HG03432 (cell line): Measurements from ENCODE around the gene FAM241A.
"Not testable (repeated sequence)": the region's sequence is repeated elsewhere in the genome, so short reads cannot be mapped to it uniquely, and the experiment has no call there.

Source experiments
- ATAC-seq: cut with Tn5 transposase; IDR thresholded peaks from one replicate; pipeline ENCODE4 v1.9.1; 2021; ENCODE audit warnings: mild to moderate bottlenecking, moderate library complexity; ENCODE audit not compliant: unreplicated experiment

Gene FAM241A

DNA sequence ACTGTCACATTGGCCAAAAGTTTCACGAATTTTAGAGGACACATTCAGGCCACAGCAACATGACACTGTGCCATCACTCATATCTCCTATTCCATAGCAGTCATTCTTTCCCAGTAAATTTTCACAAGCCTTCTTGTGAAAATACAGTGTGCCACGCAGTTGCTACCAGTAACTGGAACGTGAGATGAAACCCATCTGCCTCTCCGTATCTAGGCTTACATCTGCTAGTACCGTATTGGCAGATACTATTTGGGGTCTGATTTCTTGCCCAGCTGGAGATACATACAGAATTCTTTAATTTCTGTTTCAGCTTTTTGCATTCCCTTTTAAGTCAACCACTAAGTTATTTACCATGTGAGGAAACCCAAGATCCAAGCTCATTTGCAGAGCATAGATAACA lies 8.7 kb upstream of the FAM241A start:
- no peak for ATAC-seq

- ATAC-seq, result no peak
Observed at GRCh38 chr4:112138538-112138937, 6.7 kb upstream of the FAM241A start.

DNA sequence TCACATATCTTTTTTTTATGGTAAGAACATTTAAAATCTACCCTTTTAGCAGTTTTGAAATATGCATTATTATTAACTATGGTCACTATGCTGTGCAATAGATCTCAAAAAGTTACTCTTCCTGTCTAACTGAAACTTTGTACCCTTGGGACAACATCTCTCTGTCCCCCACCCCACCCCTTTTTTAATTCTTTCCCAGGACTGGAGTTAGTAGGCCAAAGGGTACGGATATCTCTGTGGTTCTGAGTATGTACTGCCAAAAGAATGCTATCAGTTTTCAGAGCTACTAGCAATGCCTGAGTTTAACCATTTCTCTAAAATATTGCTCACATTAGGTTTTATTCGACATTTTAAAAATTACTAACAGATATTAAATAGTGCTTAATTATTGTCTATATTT lies 4.7 kb upstream of the FAM241A start:
- no peak for ATAC-seq

GRCh38 chr4:112141366-112142138 lies 3.7 kb upstream of the FAM241A start:
- ATAC-seq, result no peak

GRCh38 chr4:112142182-112142581 lies 3.1 kb upstream of the FAM241A start:
- no peak for ATAC-seq

DNA sequence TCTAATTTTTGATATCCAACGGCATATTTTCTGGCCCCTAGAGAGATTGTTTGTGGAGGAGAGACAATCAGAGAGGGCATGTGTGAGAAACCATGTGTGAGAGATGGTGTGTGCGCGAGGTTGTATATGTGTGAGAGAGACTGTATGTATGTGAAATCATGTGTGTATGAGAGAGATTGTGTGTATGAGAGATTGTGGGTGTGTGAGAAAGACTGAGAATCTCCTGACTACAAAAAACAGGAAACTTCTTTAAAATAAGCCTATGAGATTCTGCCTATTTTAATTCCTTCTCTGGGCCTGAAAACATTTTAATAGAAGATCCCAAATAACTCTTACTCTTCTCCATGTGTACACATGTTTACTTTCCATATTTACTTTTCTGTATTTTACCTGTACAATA lies 1.5 kb upstream of the FAM241A start:
- ATAC-seq, result no peak

DNA sequence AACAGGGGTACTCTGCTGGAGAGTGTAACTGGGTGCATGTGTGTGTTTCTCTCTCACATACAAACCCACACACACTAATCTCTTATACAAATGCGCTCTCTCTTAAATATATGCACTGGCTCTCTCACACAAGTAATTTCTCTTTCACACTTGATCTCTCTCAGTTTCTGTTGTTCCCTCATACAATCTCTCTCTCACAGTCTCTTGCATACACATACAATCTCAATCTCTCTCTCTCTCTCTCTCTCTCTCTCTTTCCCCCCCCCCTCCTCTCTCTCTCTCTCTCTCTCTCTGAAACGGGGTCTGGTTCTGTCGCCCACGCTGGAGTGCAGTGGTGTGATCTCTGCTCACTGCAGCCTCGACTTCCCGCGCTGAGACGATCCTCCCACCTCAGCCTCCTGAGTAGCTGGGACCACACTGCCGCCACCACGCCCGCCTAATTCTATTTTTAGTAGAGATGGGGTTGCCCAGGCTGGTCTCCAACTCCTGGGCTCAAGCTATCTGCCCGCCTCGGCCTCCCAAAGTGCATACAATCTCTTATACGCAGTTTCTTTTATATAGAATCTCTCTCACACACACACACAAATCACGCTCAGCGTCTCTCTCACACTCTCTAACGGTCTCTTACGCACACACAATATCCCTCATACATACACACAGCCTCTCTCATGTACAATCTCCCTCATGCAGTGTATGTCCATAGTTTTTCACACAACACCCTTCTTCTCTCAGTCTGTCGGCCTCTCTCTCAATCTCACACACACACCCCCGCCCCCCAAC lies 518 bp upstream of the FAM241A start:
- ATAC-seq, result no peak

GRCh38 chr4:112145790-112146501 lies 692 bp downstream of the FAM241A start:
- peak; percentile 56 for ATAC-seq

- ATAC-seq, result no peak
Observed at GRCh38 chr4:112146502-112146813, 1.2 kb downstream of the FAM241A start.

DNA sequence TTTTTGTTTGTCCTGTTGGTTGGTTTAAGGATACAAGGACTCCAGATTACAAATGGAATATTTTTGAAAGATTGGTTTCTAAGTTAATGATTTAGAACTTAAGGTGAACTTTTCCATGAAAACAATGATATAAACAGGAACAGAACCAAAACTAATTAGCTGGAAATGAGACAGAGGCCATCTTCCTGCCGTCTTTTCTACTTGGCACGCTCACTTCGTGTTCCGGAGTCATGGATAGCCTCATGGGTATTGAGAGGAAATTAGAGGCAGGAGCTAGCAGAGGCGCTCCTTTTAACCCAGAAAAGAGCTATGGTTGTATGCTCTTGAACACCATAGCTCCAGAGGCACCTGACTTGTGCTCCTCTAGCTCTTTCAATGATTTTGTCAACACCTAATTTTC lies 2.4 kb downstream of the FAM241A start:
- no peak for ATAC-seq

DNA sequence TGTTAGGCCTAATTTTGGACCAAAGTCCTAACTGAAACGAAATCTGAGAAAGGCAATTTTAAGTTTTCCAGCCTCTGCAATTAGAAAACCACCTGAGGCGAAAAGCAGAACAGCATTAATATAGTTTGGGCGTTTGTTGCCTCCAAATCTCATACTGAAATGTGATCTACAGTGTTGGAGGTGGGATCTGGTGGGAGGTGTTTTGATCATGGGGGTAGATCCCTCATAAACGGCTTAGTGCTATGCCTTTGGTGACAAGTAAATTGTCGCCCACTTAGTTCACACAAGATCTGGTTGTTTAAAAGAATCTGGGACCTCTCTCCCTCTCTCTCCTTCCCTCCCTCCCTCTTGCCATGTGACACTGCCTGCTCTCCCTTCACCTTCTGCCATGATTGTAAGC lies 5.7 kb downstream of the FAM241A start:
- no peak for ATAC-seq

DNA sequence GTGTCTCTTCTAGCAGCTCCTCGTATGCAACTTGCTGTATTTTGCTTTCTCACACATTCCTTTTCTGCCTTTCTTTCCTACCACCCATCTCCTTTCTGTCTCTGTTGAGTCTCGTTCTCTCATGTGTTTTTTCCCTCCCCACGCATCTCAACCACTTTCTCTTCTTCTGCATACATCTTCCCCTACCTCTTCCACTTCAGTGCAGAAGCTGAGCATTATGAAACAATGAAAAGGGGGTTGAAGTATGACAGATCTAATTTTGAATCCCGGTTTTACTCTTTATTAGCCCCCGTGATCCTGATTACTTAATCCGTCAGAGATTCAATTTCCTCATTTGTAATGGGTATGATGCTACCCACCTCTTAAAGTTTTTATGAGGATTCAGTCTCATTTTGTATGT lies 7.3 kb downstream of the FAM241A start:
- no peak for ATAC-seq

DNA sequence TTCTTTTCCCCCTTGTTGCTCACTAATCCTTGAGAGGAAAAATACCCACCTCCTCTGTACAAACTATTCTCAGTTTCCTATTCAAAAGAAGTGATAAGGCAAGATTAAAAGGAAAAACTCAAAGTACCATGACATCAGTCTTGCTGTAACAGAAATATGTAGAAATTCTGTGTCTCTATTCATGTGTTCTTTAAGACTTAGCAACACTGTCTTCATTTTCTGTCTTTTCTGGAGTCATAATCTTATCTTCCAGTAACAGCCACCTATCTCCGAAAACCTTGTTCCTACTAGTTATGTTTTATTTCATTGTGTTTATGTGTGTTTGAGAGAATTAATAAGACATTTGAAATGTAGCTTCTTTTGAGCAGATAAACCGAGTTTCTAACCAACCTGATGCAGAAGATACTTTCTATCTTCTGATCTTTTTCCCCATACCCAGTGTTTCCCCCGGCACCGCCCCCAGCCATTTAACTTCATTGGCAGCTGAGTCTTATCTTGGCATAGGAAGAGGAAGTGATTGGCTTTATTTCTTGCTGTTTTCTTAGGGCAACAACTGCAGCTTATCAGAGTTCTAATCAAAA lies 8.0 kb downstream of the FAM241A start:
- no peak for ATAC-seq

DNA sequence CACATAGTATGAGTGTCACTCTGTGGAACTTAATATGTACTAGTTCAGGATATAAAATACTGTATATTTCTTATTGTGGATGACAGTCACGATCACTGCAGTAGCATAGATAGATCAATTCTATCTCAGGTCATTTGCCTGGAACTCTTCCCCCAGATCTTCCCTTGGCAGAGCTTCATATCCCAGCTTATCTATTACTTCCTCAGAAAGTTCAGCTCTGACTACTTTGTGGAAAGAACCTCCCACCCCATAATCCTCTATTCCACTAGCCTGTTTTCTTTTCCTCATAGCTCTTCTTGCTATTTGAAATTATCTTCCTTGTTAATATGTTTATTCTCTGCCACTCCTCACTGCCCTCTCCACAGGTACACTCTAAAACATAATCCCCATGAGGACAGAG lies 10.9 kb downstream of the FAM241A start:
- no peak for ATAC-seq

DNA sequence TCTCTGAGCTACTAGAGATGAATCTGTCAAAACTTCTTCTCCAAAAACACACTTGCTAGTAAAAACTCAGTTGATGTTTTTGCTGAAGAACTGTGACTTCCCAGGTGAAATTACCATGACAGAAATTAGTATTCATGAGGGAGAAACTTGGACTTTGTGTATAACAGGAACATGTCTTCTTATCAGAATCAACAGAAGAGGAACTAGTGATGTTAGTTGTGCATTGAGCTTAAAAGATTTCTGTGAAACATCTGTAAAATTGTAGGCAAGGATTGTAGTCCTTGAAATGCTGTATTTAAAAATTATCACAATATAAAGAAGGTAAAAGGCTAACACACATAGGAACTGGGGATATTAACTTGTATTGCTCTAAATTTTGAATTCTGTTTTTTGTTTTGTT lies 11.3 kb downstream of the FAM241A start:
- no peak for ATAC-seq

DNA sequence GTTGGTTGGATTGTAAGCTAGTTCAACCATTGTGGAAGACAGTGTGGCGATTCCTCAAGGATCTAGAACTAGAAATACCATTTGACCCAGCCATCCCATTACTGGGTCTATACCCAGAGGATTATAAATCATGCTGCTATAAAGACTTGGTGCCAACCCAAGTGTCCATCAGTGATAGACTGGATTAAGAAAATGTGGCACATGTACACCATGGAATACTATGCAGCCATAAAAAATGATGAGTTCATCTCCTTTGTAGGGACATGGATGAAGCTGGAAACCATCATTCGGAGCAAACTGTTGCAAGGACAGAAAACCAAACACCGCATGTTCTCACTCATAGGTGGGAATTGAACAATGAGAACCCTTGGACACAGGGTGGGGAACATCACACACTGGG lies 18.5 kb downstream of the FAM241A start:
- not testable (repeated sequence) for ATAC-seq

GRCh38 chr4:112167794-112168193 lies 22.5 kb downstream of the FAM241A start:
- ATAC-seq, result no peak

DNA sequence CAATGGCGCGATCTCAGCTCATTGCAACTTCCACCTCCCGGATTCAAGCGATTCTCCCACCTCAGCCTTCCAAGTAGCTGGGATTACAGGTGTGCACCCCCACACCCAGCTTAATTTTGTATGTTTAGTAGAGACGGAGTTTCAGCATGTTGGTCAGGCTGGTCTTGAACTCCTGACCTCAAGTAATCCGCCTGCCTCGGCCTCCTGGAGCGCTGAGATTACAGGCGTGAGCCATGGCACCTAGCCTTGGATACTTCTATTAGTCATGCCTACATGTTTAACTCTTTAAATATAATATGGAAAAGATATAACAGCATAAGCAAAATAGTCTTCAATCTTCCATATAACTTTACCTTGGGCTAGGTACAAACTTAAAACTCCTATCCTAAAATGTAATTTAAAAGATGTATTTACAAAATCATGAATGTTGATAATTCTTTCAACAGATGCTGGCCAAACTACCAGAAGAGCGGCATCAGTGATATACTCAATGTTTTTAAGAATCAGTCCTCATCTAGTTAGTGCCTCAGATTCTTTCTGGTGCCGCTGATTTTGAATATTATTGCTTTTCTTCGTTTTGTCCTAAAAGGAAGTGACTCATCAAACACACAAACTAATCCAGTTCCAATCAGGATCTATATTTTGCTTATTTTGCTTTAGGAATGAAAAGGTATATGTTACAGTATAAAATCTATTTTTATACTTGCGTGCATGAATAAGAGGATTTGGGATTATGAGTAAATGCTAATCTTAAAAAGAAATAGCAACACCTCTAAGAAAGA lies 23.7 kb downstream of the FAM241A start:
- ATAC-seq, result no peak

DNA sequence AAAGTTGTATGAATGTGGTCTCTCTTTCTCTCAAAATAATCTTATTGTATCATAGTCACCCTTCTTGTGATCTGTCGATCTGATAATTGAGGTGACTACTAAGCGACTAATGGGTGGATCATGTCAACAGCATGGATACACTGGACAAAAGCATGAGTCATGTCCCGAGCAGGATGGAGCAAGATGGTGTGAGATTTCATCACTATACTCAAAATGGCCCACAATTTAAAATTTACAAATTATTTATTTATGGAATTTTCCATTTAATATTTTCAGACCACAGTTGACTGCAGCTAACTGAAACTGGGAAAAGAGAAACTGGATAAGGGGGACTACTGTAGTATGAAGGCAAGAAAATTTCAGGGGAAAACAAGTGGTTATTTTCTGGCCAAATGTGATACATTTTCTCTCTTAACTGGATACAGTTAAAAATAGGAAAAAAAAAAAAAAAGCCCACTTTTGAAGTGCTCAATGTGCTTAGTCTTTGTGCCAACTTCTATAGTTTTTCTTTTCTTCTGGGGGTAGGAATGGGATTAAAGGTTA lies 25.3 kb downstream of the FAM241A start:
- no peak for ATAC-seq

- ATAC-seq, result not testable (repeated sequence)
Observed at GRCh38 chr4:112171051-112171763, 26.0 kb downstream of the FAM241A start.
